Measurements from ENCODE around the gene WDR88.
"Not testable (repeated sequence)": the region's sequence is repeated elsewhere in the genome, so short reads cannot be mapped to it uniquely, and the experiment has no call there.

The WDR88 gene

GRCh38 chr19:33129901-33130300 lies 2.0 kb upstream of the WDR88 start:
- DNase-seq (ENCODE audit: low read depth), result no peak

- DNase-seq (ENCODE audit: low read depth), result no peak
These were observed 1.5 kb upstream of the WDR88 start for GRCh38 chr19:33130433-33130832.

GRCh38 chr19:33132425-33132824 lies 511 bp downstream of the WDR88 start:
- no peak for DNase-seq (ENCODE audit: low read depth)

GRCh38 chr19:33133438-33134031 lies 1.6 kb downstream of the WDR88 start:
- DNase-seq (ENCODE audit: low read depth), result no peak

- DNase-seq (ENCODE audit: low read depth), result no peak
These were observed 2.7 kb downstream of the WDR88 start for GRCh38 chr19:33134571-33135041.

- no peak for DNase-seq (ENCODE audit: low read depth)
These were observed 7.3 kb downstream of the WDR88 start for GRCh38 chr19:33139165-33139564.

- no peak for DNase-seq (ENCODE audit: low read depth)
These were observed 12.0 kb downstream of the WDR88 start for GRCh38 chr19:33143897-33144405.

- DNase-seq (ENCODE audit: low read depth), result no peak
These were observed 14.3 kb downstream of the WDR88 start for GRCh38 chr19:33146209-33146608.

- no peak for DNase-seq (ENCODE audit: low read depth)
These were observed 15.6 kb downstream of the WDR88 start for GRCh38 chr19:33147538-33147937.

GRCh38 chr19:33150852-33151518 lies 19.1 kb downstream of the WDR88 start:
- no peak for DNase-seq (ENCODE audit: low read depth)

GRCh38 chr19:33152176-33152575 lies 20.3 kb downstream of the WDR88 start:
- DNase-seq (ENCODE audit: low read depth), result no peak

GRCh38 chr19:33152625-33153024 lies 20.7 kb downstream of the WDR88 start:
- not testable (repeated sequence) for DNase-seq (ENCODE audit: low read depth)

GRCh38 chr19:33154313-33154712 lies 22.4 kb downstream of the WDR88 start:
- not testable (repeated sequence) for DNase-seq (ENCODE audit: low read depth)

GRCh38 chr19:33156334-33156733 lies 24.4 kb downstream of the WDR88 start:
- DNase-seq (ENCODE audit: low read depth), result no peak

- no peak for DNase-seq (ENCODE audit: low read depth)
These were observed 26.0 kb downstream of the WDR88 start for GRCh38 chr19:33157906-33158305.

GRCh38 chr19:33158365-33158764 lies 26.5 kb downstream of the WDR88 start:
- DNase-seq (ENCODE audit: low read depth), result no peak

- no peak for DNase-seq (ENCODE audit: low read depth)
These were observed 27.2 kb downstream of the WDR88 start for GRCh38 chr19:33159149-33159548.

GRCh38 chr19:33159893-33160292 lies 28.0 kb downstream of the WDR88 start:
- DNase-seq (ENCODE audit: low read depth), result no peak

- DNase-seq (ENCODE audit: low read depth), result no peak
These were observed 29.3 kb downstream of the WDR88 start for GRCh38 chr19:33161201-33161600.

GRCh38 chr19:33163481-33163880 lies 31.6 kb downstream of the WDR88 start:
- no peak for DNase-seq (ENCODE audit: low read depth)

- DNase-seq (ENCODE audit: low read depth), result not testable (repeated sequence)
These were observed 34.1 kb downstream of the WDR88 start for GRCh38 chr19:33166037-33166436.

GRCh38 chr19:33167438-33167837 lies 35.5 kb downstream of the WDR88 start:
- no peak for DNase-seq (ENCODE audit: low read depth)

GRCh38 chr19:33168528-33168927 lies 36.6 kb downstream of the WDR88 start:
- no peak for DNase-seq (ENCODE audit: low read depth)
